AG04449 (cell line): Measurements from ENCODE around the gene TOX2.

Experiments
- CTCF ChIA-PET: fragments of 350-600 bp; formaldehyde crosslinking; extraction: SDS; loops from one replicate; lab custom pipeline; 2021; ENCODE audit warnings: antibody characterized with exemption; lab: Yijun Ruan, JAX
- POLR2A ChIA-PET: fragments of 400-600, 350-600 bp; formaldehyde crosslinking; extraction: SDS; loops from one replicate; lab custom pipeline; 2020; ENCODE audit warnings: antibody characterized with exemption, inconsistent platforms; lab: Yijun Ruan, JAX
- DNase-seq: peaks from one replicate; pipeline ENCODE4 v3.0.0-alpha.2; 2010; ENCODE audit warnings: low read depth, low spot score
- H3K4me3 ChIP-seq: 2 replicates; pipeline ENCODE4 v1.5.1; 2011; ENCODE audit warnings: low read depth, mild to moderate bottlenecking, control low read depth, low read length
- TF ChIP-seq, protein P1 (sequence below): IDR thresholded peaks from one replicate; pipeline ENCODE4 v1.5.1; 2011; ENCODE audit warnings: mild to moderate bottlenecking, moderate library complexity, low read length, control low read depth, inconsistent platforms; ENCODE audit not compliant: insufficient read depth; ENCODE audit errors: missing control alignments

The TOX2 gene

DNA sequence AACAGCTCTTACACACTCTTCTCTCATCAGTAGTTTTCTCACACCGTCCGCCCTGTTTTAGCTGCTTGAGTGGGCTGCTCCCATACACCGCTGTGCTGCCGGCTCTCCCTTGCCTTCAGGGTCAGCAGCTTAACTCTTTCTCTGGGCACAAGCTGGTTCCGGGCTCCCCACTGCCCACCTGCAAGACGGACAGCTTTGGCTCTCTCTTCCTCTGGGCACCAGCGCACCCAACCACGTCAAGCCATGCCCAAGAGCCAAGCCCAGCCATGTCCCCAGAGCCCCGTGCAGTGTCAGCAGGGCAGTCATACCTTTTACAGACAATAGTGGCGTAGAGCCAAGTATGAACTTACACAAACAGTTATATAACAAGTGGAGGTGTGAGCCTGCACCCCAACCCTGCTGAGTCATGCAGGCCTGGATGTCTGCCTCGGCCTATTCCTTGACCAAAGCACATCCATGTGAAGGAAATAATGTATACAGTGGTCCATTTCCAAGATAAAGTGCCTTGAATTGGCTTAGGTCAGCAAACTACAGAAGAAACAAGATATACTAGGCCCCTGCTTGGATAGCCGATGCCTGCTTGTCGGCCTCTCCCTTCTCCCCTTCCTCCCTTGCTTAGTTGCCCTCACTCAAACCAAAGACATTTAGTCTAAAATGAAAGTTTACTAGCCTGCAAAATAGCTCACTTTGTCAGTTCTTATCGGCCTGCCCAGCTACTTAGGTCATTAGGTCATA is 183.0 kb downstream of the TOX2 start:
- POLR2A ChIA-PET: no interaction called here
- no peak for DNase-seq
- TF ChIP-seq, protein P1, sequence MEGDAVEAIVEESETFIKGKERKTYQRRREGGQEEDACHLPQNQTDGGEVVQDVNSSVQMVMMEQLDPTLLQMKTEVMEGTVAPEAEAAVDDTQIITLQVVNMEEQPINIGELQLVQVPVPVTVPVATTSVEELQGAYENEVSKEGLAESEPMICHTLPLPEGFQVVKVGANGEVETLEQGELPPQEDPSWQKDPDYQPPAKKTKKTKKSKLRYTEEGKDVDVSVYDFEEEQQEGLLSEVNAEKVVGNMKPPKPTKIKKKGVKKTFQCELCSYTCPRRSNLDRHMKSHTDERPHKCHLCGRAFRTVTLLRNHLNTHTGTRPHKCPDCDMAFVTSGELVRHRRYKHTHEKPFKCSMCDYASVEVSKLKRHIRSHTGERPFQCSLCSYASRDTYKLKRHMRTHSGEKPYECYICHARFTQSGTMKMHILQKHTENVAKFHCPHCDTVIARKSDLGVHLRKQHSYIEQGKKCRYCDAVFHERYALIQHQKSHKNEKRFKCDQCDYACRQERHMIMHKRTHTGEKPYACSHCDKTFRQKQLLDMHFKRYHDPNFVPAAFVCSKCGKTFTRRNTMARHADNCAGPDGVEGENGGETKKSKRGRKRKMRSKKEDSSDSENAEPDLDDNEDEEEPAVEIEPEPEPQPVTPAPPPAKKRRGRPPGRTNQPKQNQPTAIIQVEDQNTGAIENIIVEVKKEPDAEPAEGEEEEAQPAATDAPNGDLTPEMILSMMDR: no peak
- CTCF ChIA-PET: interaction anchor here (0.7 to 2.5 kb wide), 5 partner anchors 10 to 555 kb away, joined by 3 to 16 read pairs (median 3); no protein-coding TSS in a partner anchor
- H3K4me3 ChIP-seq: no peak overlapping the region

DNA sequence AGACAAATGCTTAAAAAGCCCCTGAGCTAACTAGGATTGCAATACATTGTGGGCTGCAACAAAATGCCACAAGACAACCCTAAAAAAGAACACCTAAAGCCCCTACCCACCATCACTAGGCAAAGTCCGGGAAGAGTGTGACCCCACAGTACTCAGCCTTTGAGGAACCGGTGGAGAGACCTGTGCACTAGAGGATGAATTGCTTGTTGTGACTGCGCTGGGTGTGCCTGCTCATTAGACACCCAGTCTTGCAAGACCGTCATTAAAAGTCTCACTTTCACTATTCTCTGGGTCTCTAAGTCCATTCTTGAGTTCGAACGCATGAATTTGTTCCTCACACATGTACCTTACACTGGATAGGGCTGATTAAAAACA is 183.6 kb downstream of the TOX2 start:
- CTCF ChIA-PET: interaction anchor here (0.7 to 2.5 kb wide), 4 partner anchors 9 to 348 kb away, joined by 3 to 16 read pairs (median 6); no protein-coding TSS in a partner anchor
- no peak for DNase-seq
- POLR2A ChIA-PET: no interaction called here
- H3K4me3 ChIP-seq: no peak overlapping the region
- TF ChIP-seq, protein P1: no peak

DNA sequence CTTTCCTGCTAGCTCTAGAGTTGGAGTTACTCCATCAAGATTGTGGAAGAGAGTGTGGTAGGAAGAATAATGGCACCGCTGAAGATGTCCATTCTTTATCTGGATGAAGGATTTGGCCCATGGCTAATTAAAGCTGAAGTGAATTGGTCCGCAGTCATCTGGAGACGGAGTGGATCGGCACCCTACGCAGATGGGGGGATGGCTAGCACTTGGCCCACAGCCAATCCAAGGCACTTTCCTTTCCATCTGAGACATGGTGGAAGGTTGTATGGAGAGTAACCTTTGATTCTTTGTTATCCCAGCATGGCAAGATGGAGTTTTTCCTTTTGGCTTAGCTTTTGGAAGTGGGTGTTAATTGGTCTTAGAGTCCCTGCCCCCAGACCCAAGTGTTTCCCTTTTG is 184.0 kb downstream of the TOX2 start:
- DNase-seq: no peak
- ChIA-PET CTCF (interaction anchor here (0.7 to 2.5 kb wide), 6 partner anchors 9 to 650 kb away, joined by 3 to 16 read pairs (median 6); no protein-coding TSS in a partner anchor), POLR2A (no interaction called here)
- H3K4me3 ChIP-seq: no peak overlapping the region
- TF ChIP-seq, protein P1: no peak

DNA sequence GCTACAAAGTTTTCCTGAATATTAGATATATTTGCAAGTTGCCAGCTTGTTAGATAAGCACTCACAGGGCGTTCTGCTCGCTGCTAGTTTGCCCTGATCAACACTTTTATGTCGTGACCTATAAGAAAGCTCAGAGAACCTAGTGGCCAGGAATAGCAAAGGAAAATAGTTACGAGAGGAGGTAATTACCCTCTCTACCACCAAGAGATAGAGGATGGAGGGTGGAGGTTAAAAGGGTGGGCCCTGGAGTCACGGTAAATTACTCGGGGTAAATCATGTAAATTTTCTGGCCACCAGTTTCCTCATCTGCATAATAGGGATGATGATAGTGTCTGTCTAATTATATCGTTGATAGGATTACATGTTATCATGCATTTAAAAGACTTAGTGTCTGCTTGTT is 185.2 kb downstream of the TOX2 start:
- TF ChIP-seq, protein P1: no peak
- no peak for DNase-seq
- ChIA-PET POLR2A (no interaction called here), CTCF (interaction anchor here (0.8 to 2.5 kb wide), 7 partner anchors 8 to 350 kb away, joined by 3 to 16 read pairs (median 4); no protein-coding TSS in a partner anchor)
- H3K4me3 ChIP-seq: no peak overlapping the region

DNA sequence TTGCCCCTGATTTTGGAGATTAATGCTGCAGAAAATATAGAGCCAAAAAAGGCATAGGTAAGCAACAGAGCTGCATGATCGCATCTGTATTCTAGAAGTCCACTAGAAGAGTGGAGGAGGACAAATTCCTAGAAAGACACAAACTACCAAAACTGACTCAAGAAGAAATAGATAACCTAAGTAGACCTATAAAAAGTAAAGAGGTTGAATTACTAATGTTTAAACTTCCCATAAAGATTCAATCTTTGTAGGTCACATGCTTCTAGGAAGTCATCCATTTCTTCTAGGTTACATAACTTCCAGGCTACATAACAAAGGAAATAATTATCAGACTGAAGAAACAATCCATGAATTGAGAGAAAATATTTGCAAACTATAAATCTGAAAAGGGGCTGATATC is 187.9 kb downstream of the TOX2 start:
- TF ChIP-seq, protein P1: no peak
- H3K4me3 ChIP-seq: no peak overlapping the region
- POLR2A ChIA-PET: interaction anchor here (0.6 kb wide), 1 partner anchor 108 kb away, joined by 3 read pairs; no protein-coding TSS in a partner anchor
- CTCF ChIA-PET: interaction anchor here (0.9 to 1.0 kb wide), 2 partner anchors 10 to 87 kb away, joined by 3 to 5 read pairs; no protein-coding TSS in a partner anchor
- DNase-seq: no peak

DNA sequence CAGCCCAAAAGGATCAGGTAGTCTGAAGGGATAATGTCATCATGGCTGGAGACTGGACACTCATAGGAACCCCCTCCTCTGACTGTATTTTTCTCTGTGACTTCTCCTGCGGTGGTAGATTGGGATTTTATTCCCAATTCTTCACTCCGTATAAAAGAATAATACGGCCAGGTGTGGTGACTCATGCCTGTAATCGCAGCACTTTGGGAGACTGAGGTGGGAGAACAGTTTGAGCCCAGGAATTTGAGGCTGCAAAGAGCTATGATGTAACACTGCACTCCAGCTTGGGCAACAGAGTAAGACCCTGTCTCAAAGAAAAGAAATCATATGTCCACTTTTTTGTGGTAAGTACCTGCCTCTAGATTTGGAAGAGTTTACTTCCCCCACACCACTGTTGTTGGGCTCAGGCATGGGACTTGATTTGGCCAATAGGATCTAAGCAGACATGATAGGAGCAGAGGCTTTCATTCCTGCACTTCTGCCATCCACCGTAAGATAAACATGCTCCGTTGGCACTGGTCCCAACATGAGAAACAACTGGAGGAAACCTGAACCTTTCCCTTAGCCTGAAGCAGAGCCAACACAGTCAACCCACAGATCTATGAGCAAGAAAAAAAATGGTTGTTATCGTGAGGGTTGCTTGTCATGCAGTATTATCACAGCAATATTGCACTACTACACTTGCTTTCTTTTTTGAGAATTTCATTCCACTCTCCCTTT is 190.3 kb downstream of the TOX2 start:
- TF ChIP-seq, protein P1: no peak
- POLR2A ChIA-PET: no interaction called here
- H3K4me3 ChIP-seq: no peak overlapping the region
- CTCF ChIA-PET: interaction anchor here (1.6 to 18.1 kb wide), 3 partner anchors 10 to 80 kb away, joined by 7 to 820 read pairs (median 46); partner anchors contain the start of gene JPH2
- DNase-seq: no peak
